Measurements from ENCODE around the gene ARHGEF5. TPM values are rescaled to one million over a fixed set of nuclear protein-coding genes. Genes with fewer than 3 reads are reported as not detected.
"Not testable (repeated sequence)": the region's sequence is repeated elsewhere in the genome, so short reads cannot be mapped to it uniquely, and the experiment has no call there.

ARHGEF5 gene
- total RNA-seq, 4 donors from 2014 or later = 62.3 to 109 (median 86.3) TPM

DNA sequence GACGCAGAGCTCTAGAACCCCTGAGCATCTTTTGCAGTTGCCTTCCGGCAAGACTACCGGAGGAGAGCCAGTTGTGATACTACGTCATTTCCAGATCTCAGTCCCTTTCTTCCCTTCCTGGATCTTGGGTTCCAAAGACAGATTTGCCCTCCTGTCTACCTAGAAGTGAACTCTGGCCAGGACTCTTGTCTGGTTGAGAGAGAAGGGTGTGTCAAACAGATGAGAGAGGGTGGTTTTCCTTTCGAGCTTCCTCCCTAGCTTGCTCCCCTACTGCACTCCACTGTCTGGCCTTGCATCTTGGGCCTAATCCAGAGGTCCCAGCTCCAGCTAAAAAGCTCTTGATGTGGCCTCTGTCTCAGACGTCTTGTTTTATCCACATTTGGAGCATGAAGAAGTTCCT lies 983 bp downstream of the ARHGEF5 start:
- not testable (repeated sequence) for DNase-seq (ENCODE audit: low spot score in 2 of 2); H3K36me3 ChIP-seq; H3K27ac ChIP-seq; H3K4me1 ChIP-seq; H3K9me3 ChIP-seq; H3K4me3 ChIP-seq; H3K27me3 ChIP-seq
- no CpG with 5 or more reads among the region's 6 CpGs for WGBS

DNA sequence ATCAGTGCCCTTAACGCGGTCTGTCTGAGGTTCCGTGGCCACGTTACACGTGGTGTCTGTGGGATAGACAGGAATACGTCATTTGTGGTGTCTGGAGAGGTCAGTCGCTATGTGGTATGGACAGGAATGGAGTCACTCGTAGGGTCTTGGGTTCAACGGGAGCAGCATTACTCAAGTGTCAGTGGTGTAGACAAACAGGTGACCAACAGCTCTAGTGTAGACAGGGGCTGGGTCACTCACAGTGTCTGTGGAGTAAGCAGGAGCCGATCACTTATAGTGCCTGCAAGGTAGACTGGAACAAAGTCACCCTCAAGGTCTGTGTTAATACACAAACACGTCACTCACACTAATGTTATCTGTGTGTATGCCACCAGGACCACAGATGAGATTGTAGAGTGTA lies 1.7 kb downstream of the ARHGEF5 start:
- H3K4me3 ChIP-seq; H3K4me1 ChIP-seq; DNase-seq (ENCODE audit: low spot score in 2 of 2); H3K9me3 ChIP-seq; H3K27ac ChIP-seq; H3K27me3 ChIP-seq; H3K36me3 ChIP-seq: not testable (repeated sequence)
- no CpG with 5 or more reads among the region's 11 CpGs for WGBS

DNA sequence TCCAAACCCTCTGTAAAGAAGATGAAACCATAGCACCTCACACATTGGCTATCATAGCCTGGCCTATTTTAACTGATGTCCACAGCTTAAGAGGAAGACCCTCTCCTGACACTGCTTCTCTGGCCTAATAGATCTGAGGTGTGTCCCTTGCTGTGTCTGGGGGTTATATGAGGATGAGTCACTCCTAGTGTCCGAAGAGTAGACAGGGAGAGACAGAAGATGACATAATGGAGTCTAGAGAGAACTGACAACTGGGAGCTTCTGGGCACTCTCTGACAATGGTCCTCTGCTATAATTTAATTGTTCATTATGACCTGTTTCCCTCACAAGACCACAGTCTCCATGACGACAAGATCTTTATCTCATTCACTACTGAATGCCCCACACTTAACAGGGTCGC lies 6.9 kb downstream of the ARHGEF5 start:
- DNase-seq (ENCODE audit: low spot score in 2 of 2); H3K36me3 ChIP-seq; H3K4me3 ChIP-seq; H3K9me3 ChIP-seq; H3K27ac ChIP-seq; H3K4me1 ChIP-seq; H3K27me3 ChIP-seq: not testable (repeated sequence)
- no CpG with 5 or more reads among the region's 3 CpGs for WGBS

DNA sequence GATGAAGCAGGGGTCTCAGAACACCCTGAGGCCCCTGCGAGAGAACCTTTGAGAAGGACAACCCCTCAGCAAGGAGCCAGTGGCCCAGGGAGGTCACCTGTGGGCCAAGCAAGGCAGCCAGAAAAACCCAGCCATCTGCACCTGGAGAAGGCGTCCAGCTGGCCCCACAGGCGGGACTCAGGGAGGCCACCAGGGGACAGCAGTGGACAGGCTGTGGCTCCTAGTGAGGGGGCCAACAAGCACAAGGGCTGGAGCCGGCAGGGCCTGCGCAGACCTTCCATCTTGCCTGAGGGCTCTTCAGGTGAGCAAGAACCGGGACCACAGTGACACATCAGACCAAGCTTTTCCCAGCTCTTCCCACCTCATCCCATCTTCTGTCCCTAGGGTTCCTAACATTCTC lies 10.3 kb downstream of the ARHGEF5 start:
- no CpG with 5 or more reads among the region's 6 CpGs for WGBS
- not testable (repeated sequence) for H3K36me3 ChIP-seq; DNase-seq (ENCODE audit: low spot score in 2 of 2); H3K9me3 ChIP-seq; H3K4me3 ChIP-seq; H3K4me1 ChIP-seq; H3K27ac ChIP-seq; H3K27me3 ChIP-seq

- not testable (repeated sequence) for H3K27ac ChIP-seq; H3K27me3 ChIP-seq; H3K9me3 ChIP-seq; H3K4me1 ChIP-seq; DNase-seq (ENCODE audit: low spot score in 2 of 2); H3K36me3 ChIP-seq; H3K4me3 ChIP-seq
- WGBS = no CpG with 5 or more reads among the region's 9 CpGs
Observed at GRCh38 chr7:144367250-144367649, 12.0 kb downstream of the ARHGEF5 start.

GRCh38 chr7:144369221-144369620 lies 14.0 kb downstream of the ARHGEF5 start:
- not testable (repeated sequence) for H3K9me3 ChIP-seq; DNase-seq (ENCODE audit: low spot score in 2 of 2); H3K4me1 ChIP-seq; H3K27ac ChIP-seq; H3K36me3 ChIP-seq; H3K4me3 ChIP-seq; H3K27me3 ChIP-seq
- WGBS = no CpG with 5 or more reads among the region's 7 CpGs

- 92% methylated on average over 9 of the region's 9 CpGs for WGBS
- H3K4me3 ChIP-seq = no peak overlapping the region
- H3K27ac ChIP-seq = no peak overlapping the region
- no peaks in the 10 kb centered on the region for H3K4me1 ChIP-seq
- no peaks in the 10 kb centered on the region for H3K9me3 ChIP-seq
- DNase-seq (ENCODE audit: low spot score in 2 of 2) = peak in 1 of 2 donors; percentile 43
- TF ChIP-seq POLR2AphosphoS5 (IDR thresholded peaks at IDR 0.05) = no peak
- H3K27me3 ChIP-seq = no peaks in the 10 kb centered on the region
- peaks cover 34% of the 10 kb centered on the region for H3K36me3 ChIP-seq
Observed at GRCh38 chr7:144378651-144379050, 23.4 kb downstream of the ARHGEF5 start.

DNA sequence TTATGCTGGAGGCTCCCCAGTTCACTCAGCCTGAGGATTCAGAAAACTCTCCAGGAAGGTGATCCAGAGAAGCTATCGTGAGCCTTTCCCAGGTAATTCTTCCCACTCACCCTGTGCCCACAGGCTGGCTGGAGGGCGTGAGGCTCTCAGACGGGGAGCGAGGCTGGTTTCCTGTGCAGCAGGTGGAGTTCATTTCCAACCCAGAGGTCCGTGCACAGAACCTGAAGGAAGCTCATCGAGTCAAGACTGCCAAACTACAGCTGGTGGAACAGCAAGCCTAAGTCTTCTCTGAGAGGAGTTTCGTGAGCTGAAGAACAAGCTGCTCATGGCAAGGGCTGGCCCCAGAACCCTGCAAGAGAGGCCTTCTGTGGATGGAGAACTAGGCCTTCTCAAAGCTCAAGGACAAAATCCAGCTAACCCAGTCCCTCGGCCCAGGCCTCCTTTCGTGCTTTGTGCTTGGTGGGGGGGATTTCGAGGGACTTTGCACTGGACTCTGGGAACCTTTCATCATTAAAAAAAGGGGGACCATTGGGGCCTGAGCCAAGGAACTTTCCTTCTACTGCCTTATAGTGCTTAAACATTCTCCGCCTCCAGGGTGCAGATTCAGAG lies 24.7 kb downstream of the ARHGEF5 start:
- H3K36me3 ChIP-seq = peaks cover 34% of the 10 kb centered on the region
- no peak overlapping the region for H3K27ac ChIP-seq
- H3K9me3 ChIP-seq = no peaks in the 10 kb centered on the region
- DNase-seq (ENCODE audit: low spot score in 2 of 2) = peak; percentile 37 to 40
- H3K4me1 ChIP-seq = peaks cover 10% of the 10 kb centered on the region
- TF ChIP-seq CTCF (IDR thresholded peaks at IDR 0.05) (no peak), POLR2AphosphoS5 (IDR thresholded peaks at IDR 0.05) (no peak), EP300 (IDR thresholded peaks at IDR 0.05) (no peak), POLR2A (IDR thresholded peaks at IDR 0.05) (no peak)
- no peak overlapping the region for H3K4me3 ChIP-seq
- H3K27me3 ChIP-seq = no peaks in the 10 kb centered on the region
- WGBS = 92% methylated on average over 9 of the region's 11 CpGs

DNA sequence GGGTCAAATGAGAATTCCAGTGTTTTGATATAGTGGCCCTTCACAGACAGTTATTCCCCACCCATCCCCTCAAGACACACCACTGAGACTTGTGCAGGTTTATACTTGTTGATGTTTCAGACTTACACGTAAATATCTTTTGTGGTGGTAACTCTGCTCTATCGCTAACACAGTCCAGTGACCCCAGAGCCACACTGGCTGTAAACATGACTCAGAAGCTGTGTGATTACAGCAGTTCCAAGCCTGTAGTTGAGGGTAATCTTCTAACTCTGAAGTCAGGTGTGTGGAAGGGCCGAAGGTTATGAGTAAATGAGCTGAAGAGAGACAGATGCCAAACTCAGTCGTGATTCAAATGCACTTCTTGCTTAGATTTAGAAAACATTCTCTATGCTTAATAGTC lies 28.9 kb downstream of the ARHGEF5 start:
- Histone ChIP-seq H3K27me3 (no peaks in the 10 kb centered on the region), H3K4me3 (no peak overlapping the region), H3K9me3 (no peaks in the 10 kb centered on the region), H3K36me3 (peaks cover 15% of the 10 kb centered on the region), H3K27ac (no peak overlapping the region), H3K4me1 (peaks cover 12% of the 10 kb centered on the region)
- TF ChIP-seq POLR2AphosphoS5 (IDR thresholded peaks at IDR 0.05) (no peak), POLR2A (IDR thresholded peaks at IDR 0.05) (no peak), CTCF (IDR thresholded peaks at IDR 0.05) (no peak), EP300 (IDR thresholded peaks at IDR 0.05) (no peak)
- WGBS = 55% methylated on average over 4 of the region's 4 CpGs
- peak in 1 of 2 donors; percentile 12 for DNase-seq (ENCODE audit: low spot score in 2 of 2)

Data from suprapubic skin (tissue), 4 donors.